Fibroblast of pulmonary artery (primary cell): ENCODE measurements around the gene AOPEP.

Experiments used
- DNase-seq: peaks from one replicate; pipeline ENCODE4 v3.0.0-alpha.2; 2010; ENCODE audit warnings: low read depth
- H3K4me3 ChIP-seq: replicated peaks from 2 replicates; pipeline ENCODE4 v1.5.1; 2011; ENCODE audit warnings: low read depth, mild to moderate bottlenecking, control low read depth, low read length, moderate library complexity
- TF ChIP-seq, protein P1 (sequence below): IDR thresholded peaks from 2 replicates; pipeline ENCODE4 v1.5.1; 2011; ENCODE audit warnings: mild to moderate bottlenecking, control low read depth, low read length, inconsistent platforms; ENCODE audit errors: missing control alignments

Gene AOPEP

GRCh38 chr9:94916956-94917355 lies 190.5 kb downstream of the AOPEP start:
- H3K4me3 ChIP-seq: no peak overlapping the region
- TF ChIP-seq, protein P1, sequence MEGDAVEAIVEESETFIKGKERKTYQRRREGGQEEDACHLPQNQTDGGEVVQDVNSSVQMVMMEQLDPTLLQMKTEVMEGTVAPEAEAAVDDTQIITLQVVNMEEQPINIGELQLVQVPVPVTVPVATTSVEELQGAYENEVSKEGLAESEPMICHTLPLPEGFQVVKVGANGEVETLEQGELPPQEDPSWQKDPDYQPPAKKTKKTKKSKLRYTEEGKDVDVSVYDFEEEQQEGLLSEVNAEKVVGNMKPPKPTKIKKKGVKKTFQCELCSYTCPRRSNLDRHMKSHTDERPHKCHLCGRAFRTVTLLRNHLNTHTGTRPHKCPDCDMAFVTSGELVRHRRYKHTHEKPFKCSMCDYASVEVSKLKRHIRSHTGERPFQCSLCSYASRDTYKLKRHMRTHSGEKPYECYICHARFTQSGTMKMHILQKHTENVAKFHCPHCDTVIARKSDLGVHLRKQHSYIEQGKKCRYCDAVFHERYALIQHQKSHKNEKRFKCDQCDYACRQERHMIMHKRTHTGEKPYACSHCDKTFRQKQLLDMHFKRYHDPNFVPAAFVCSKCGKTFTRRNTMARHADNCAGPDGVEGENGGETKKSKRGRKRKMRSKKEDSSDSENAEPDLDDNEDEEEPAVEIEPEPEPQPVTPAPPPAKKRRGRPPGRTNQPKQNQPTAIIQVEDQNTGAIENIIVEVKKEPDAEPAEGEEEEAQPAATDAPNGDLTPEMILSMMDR: no peak
- DNase-seq: no peak

DNA sequence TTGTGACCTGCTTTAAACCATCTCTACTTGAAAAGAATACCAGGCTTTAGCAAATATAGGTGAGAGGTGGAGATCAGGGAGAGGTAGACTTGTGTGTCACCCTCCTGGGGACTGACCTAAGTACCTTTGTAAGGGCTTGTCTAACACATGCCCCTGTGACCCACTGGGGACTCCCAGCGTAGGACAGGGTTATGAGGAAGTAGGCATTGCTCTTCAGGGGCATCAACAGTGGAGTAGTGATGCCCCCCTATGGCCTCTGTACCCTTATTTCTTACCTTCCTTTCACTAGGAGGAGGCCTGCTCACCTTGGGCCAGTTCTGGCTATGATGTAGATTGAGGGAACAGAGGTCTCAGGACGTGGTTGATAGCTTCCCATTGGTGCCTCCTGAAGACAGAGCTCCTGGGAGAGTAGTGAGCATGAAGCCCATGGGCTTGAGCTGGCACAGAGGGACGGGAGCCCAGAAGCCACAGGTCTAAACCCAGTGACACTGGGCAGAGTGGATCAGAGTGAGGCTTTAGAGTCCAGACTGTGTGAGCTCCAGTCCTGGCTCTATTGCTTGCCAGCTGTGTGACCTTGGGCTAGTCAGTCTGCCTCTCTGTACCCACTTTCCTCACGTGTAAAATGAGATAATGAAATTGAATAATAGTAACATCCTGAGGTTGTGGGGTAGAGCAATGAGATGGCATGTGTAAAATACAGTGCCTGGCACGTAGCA lies 191.7 kb downstream of the AOPEP start:
- no peak overlapping the region for H3K4me3 ChIP-seq
- DNase-seq: no peak
- TF ChIP-seq, protein P1: no peak

- H3K4me3 ChIP-seq: no peak overlapping the region
- peak; percentile 67 for DNase-seq
- TF ChIP-seq, protein P1: no peak
These were observed 193.0 kb downstream of the AOPEP start for GRCh38 chr9:94919376-94920098.

DNA sequence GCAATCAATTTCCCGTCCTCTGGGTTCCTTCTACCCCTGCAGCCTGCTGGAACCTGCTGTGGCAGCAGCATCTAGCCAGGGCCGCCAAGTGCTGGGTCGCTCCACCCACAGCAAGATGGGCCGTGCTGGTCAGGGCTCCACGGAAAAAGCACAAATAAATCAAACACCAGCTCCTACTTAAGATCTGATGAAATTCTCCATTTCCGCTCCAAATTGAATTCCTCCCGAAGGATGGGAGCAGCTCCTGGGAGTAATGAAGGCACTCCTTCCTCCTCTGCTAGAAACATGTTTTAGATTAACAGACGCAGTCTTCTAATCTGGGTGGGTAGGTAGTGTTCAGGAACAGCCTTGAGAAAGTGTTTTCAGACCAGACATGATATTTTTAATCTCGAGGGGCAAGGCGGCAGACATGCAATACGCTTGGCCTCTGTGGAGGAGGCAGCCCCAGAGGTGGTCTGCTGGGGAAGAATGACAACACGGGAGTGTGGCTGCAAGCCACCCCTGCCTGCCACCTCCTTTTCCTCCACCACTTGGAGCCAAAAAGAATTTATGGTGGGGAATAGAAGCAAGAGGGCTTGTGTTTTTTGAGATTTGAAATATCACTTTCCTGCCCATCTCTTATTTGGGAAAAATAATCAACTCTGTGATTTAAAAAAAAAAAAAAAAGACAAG lies 194.1 kb downstream of the AOPEP start:
- DNase-seq: peak; percentile 80
- TF ChIP-seq, protein P1: no peak
- no peak overlapping the region for H3K4me3 ChIP-seq

DNA sequence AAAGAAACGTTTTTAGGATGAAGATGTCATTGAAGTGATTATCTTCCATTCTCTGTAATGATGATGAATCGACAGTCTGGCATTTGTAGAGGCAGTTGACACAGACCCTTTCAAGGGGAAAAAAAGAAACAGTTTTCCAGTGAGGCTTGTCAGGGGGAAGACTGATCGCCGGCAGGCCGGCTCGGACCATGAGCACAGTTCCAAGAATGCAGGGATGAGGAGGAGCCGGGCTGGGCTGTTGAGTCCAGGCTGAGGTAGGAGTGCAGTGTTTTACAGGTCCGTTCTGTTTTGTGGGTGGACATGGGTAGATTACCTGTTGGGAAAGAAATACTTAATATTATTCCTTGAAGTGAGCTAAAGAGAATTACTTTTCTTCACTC lies 194.6 kb downstream of the AOPEP start:
- DNase-seq: peak; percentile 66
- TF ChIP-seq, protein P1: no peak
- no peak overlapping the region for H3K4me3 ChIP-seq

DNA sequence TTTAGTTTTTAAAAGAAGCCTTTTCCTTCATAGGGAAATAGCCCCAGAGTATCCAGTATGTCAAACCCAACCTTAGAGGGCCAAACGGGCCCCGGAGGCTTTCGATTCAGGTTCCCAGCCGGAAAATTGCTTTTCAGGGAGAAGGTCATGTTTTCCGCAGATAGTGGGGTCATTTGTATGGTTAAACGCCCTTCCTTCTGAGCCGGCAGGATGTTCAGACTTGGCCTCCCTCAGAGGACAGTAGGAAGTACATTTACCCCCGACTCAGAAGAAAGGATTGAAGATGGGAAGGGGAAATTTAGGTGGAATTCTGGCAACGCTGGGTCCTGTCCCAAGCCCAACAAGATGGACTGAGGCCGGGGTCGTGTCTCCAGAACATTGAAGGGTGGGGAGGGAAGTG lies 195.2 kb downstream of the AOPEP start:
- TF ChIP-seq, protein P1: no peak
- DNase-seq: no peak
- no peak overlapping the region for H3K4me3 ChIP-seq
